ENCODE data around the gene CCDC138. TPM values are rescaled to one million over a fixed set of nuclear protein-coding genes. Genes with fewer than 3 reads are reported as not detected.

Gene CCDC138
- total RNA-seq, 1 experiment from 2014 or later: 14.9 TPM

GRCh38 chr2:108925286-108925685, 138.7 kb downstream of the CCDC138 start:
- Mint-ChIP-seq H3K4me1 (ENCODE audit: low read depth, unreplicated experiment) (peaks cover 8% of the 10 kb centered on the region), H3K27me3 (ENCODE audit: insufficient read depth, unreplicated experiment) (no peaks in the 10 kb centered on the region), H3K4me3 (ENCODE audit: unreplicated experiment) (no peak overlapping the region), H3K9me3 (ENCODE audit: unreplicated experiment) (no peaks in the 10 kb centered on the region), H3K27ac (ENCODE audit: unreplicated experiment) (no peak overlapping the region), H3K36me3 (ENCODE audit: insufficient read depth, unreplicated experiment) (no peaks in the 10 kb centered on the region)
- no peaks in the 10 kb centered on the region for H3K4me1 ChIP-seq
- no peak overlapping the region for H3K4me3 ChIP-seq (ENCODE audit: low read depth, low read length)
- CTCF ChIA-PET: no interaction called here
- no peaks in the 10 kb centered on the region for H3K9me3 ChIP-seq
- H3K27me3 ChIP-seq (replicated peaks; ENCODE audit: control insufficient read depth, insufficient read depth, low read length): no peaks in the 10 kb centered on the region
- POLR2A ChIA-PET: no interaction called here
- BruUV-seq (replicated peaks): no TSS peak
- H3K36me3 ChIP-seq (ENCODE audit: control insufficient read depth, insufficient read depth, low read length): no peaks in the 10 kb centered on the region
- intact Hi-C loops (cut with micrococcal nuclease; ENCODE audit: unreplicated experiment): loop anchor here (5.0 kb wide), 1 partner anchor 137 kb away; no protein-coding TSS in a partner anchor
- TF ChIP-seq CTCF (IDR thresholded peaks at IDR 0.05; ENCODE audit: insufficient read depth in 1 of 2, low read depth in 1 of 2, low read length in 1 of 2, severe bottlenecking in 1 of 2, unreplicated experiment in 1 of 2): no peak
- DNase-seq: no peak

DNA sequence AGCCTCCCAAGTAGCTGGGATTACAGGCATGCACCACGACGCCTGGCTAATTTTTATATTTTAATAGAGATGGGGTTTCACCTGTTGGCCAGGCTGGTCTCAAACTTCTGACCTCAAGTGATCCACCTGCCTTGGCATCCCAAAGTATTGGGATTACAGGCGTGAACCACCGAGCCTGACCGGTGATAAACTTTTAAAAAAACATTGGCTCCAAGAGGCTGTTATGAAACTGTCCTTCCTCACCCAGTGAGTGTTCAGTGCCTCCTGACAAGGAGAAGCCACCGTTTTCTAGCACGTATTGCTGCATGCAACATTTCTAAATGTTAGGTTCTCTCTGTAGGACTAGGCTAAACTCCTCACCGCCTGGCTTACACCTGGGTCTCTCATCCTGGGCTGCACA, 139.2 kb downstream of the CCDC138 start:
- Histone ChIP-seq H3K4me3 (ENCODE audit: low read depth, low read length) (no peak overlapping the region), H3K27me3 (replicated peaks; ENCODE audit: control insufficient read depth, insufficient read depth, low read length) (no peaks in the 10 kb centered on the region), H3K9me3 (no peaks in the 10 kb centered on the region), H3K4me1 (no peaks in the 10 kb centered on the region), H3K36me3 (ENCODE audit: control insufficient read depth, insufficient read depth, low read length) (no peaks in the 10 kb centered on the region)
- DNase-seq: no peak
- no peaks in the 10 kb centered on the region for H3K9me3 Mint-ChIP-seq (ENCODE audit: unreplicated experiment)
- no peaks in the 10 kb centered on the region for H3K27me3 Mint-ChIP-seq (ENCODE audit: insufficient read depth, unreplicated experiment)
- H3K27ac Mint-ChIP-seq (ENCODE audit: unreplicated experiment): no peak overlapping the region
- H3K4me1 Mint-ChIP-seq (ENCODE audit: low read depth, unreplicated experiment): peaks cover 8% of the 10 kb centered on the region
- ChIA-PET POLR2A (no interaction called here), CTCF (no interaction called here)
- H3K36me3 Mint-ChIP-seq (ENCODE audit: insufficient read depth, unreplicated experiment): no peaks in the 10 kb centered on the region
- no peak overlapping the region for H3K4me3 Mint-ChIP-seq (ENCODE audit: unreplicated experiment)
- intact Hi-C loops (cut with micrococcal nuclease; ENCODE audit: unreplicated experiment): loop anchor here (5.0 kb wide), 1 partner anchor 137 kb away; no protein-coding TSS in a partner anchor
- no TSS peak for BruUV-seq (replicated peaks)
- no peak for TF ChIP-seq CTCF (IDR thresholded peaks at IDR 0.05; ENCODE audit: insufficient read depth in 1 of 2, low read depth in 1 of 2, low read length in 1 of 2, severe bottlenecking in 1 of 2, unreplicated experiment in 1 of 2)

Other genes with a start within 250 kb of the CCDC138 start
- gene RANBP2, start 67.3 kb upstream of the CCDC138 start, total RNA-seq (2022): 78.7 and 81.8 TPM in 2 replicates
- gene EDAR, start 202.4 kb downstream of the CCDC138 start, total RNA-seq (2022): 0.82 and 0.95 TPM in 2 replicates